GM15510 (cell line): ENCODE results near the gene ANKRD16.

Experiments used
- POLR2A ChIP-seq: IDR thresholded peaks from 3 replicates; pipeline ENCODE4 v1.6.1; 2011; ENCODE audit warnings: borderline replicate concordance; ENCODE audit not compliant: insufficient read length; ENCODE audit errors: extremely low read depth

Gene ANKRD16

DNA sequence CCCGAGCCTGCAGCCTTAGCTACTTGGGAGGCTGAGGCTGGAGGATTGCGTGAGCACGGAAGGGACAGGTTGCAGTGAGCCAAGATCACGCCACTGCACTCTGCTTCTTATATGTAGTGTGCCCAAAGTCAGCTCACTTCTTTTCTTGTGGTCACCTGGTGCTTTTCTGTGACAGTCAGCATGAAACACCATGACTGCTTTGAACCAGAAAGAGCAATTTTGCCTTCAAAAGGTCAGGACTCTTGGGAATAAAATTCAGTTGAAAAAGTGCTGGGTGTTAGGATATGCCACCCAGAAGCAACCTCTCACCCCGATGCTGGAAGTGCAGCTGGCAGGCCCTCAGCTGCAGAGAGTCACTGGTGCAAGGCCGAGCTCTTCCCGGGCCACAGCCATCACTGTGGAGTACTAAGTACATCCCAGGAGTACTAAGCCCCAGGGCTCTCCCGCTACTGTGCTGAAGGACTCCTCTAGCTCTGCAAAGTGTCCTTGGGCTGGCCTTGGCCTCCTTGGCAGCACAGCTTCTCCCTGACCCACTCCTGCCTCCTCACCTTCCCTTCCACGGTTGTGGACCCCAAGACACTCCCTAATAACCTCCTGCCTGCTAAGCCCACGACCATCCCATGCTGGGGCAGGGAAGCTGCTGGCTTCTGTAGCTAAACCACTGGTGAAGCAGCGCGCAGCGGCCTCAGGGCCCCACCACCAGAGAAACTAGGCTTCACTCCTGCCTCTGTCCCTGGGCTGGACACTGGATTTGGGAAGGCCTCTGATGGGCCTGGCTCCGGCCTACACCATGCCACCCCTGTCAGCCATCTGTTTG, 58.9 kb downstream of the ANKRD16 start:
- TF ChIP-seq POLR2A = no peak

GRCh38 chr10:5829267-5829666, 60.4 kb downstream of the ANKRD16 start:
- no peak for TF ChIP-seq POLR2A

- no peak for TF ChIP-seq POLR2A
Observed at GRCh38 chr10:5828725-5829124, 61.0 kb downstream of the ANKRD16 start.

- TF ChIP-seq POLR2A = no peak
Observed at GRCh38 chr10:5827841-5828240, 61.9 kb downstream of the ANKRD16 start.

GRCh38 chr10:5818894-5819293, 70.8 kb downstream of the ANKRD16 start:
- no peak for TF ChIP-seq POLR2A

DNA sequence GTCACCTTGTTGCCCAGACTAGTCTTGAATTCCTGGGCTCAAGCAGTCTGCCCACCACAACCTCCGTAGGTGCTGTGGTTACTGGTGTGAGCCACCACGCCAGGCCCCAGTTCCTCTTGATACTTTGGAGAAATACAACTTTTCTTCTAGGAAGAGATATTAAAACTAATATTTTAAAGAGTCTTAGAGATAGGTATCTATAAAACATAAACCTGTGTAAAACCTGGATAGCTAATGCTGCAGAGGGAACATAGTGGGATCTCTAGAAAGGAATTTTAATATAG, 71.7 kb downstream of the ANKRD16 start:
- no peak for TF ChIP-seq POLR2A

- TF ChIP-seq POLR2A = no peak
Observed at GRCh38 chr10:5817322-5818047, 72.2 kb downstream of the ANKRD16 start.

- no peak for TF ChIP-seq POLR2A
Observed at GRCh38 chr10:5816170-5816569, 73.5 kb downstream of the ANKRD16 start.

- no peak for TF ChIP-seq POLR2A
Observed at GRCh38 chr10:5814110-5815107, 75.3 kb downstream of the ANKRD16 start.

GRCh38 chr10:5813341-5814109, 76.2 kb downstream of the ANKRD16 start, which contains the start of gene GDI2:
TSS of gene GDI2 (minus strand) at chr10:5813434. CDS start at chr10:5813258, 176 bp downstream.
- TF ChIP-seq POLR2A = peak; percentile 95

- no peak for TF ChIP-seq POLR2A
Observed at GRCh38 chr10:5813091-5813340, 76.7 kb downstream of the ANKRD16 start.

DNA sequence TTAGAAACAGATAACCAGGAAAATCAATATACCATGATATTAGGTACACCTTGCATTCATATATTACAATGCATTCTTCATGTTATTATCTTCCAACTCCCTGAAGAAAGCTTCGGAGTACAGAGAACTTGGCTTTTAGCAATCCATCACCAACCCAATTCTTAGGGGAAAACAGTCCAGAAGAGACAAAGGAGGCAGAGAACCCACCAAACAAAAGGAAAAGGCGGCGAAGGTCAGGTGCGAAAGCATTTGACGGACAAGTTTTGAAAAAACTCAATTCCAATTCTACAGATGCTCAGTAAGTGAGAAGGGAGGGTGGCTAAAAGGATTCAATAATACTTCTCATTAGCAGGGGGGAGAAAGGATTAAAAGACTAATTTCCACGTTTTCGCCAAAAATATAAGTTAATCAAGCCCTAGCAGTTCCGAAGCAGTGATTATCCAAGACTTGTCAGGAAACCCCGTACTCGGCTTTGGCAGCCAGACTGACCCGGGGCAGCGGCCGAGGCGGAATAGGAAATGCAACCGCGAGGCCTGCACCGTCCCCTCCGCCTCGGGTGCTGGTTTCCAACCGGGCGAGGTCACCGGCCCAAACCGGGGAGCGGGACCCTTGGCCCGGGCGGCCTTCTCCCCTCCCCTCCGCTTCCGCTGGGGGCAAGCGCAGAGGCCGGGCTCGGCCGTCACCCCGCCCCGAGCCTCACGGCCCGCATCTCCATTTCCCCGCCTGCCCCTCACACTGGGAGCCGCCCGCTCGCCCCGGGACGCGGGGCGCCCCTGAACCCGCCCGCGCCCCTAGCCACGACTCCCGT, 77.2 kb downstream of the ANKRD16 start:
- TF ChIP-seq POLR2A = no peak
